Measurements from ENCODE around the gene DGKH.

DGKH gene

GRCh38 chr13:42014119-42014518 lies 34.3 kb upstream of the DGKH start:
- H3K4me3 ChIP-seq (ENCODE audit: low read length in 2 of 2): no peak overlapping the region
- no peaks in the 10 kb centered on the region for H3K36me3 ChIP-seq (replicated peaks in 1 of 2; ENCODE audit: control insufficient read depth in 2 of 2, insufficient read depth in 2 of 2, low read length in 2 of 2)
- no CpG with 5 or more reads among the region's 4 CpGs for WGBS, 2 donors (ENCODE audit: extremely low coverage in 2 of 2, insufficient read length in 2 of 2, insufficient replicate concordance in 1 of 2)
- H3K14ac ChIP-seq (ENCODE audit: low read length): no peak overlapping the region
- no peak overlapping the region for H3K9ac ChIP-seq (ENCODE audit: low read depth, low read length, poor library complexity)
- H3K9me3 ChIP-seq (replicated peaks in 1 of 2; ENCODE audit: control insufficient read depth in 2 of 2, insufficient read depth in 1 of 2, low read depth in 1 of 2, low read length in 2 of 2): no peaks in the 10 kb centered on the region
- no peak overlapping the region for H4K91ac ChIP-seq (ENCODE audit: low read depth, low read length, poor library complexity)
- no peaks in the 10 kb centered on the region for H3K79me1 ChIP-seq (ENCODE audit: low read depth, low read length)
- no peak overlapping the region for H3K4ac ChIP-seq (ENCODE audit: low read length)
- no peak overlapping the region for H4K8ac ChIP-seq (ENCODE audit: low read depth, low read length)
- H3K4me2 ChIP-seq (ENCODE audit: insufficient read depth, low read length, poor library complexity, severe bottlenecking): no peak overlapping the region
- no peak overlapping the region for H2BK120ac ChIP-seq (ENCODE audit: low read depth, low read length)
- H2BK15ac ChIP-seq (ENCODE audit: low read length): no peak overlapping the region
- no peak overlapping the region for H2AK5ac ChIP-seq (ENCODE audit: low read depth, low read length)
- no peak for DNase-seq (ENCODE audit: low spot score)
- peaks cover 2 to 8% of the 10 kb centered on the region in 2 donors for H3K4me1 ChIP-seq (ENCODE audit: control insufficient read depth in 2 of 2, insufficient read depth in 1 of 2, low read depth in 1 of 2, low read length in 2 of 2)
- no peak overlapping the region for H3K27ac ChIP-seq (replicated peaks; ENCODE audit: low read length)
- no peak overlapping the region for H2BK12ac ChIP-seq (ENCODE audit: low read length)
- H3K18ac ChIP-seq (ENCODE audit: low read length): no peak overlapping the region
- H2AFZ ChIP-seq (ENCODE audit: low read length): no peak overlapping the region
- H3K23ac ChIP-seq (ENCODE audit: low read depth, low read length, poor library complexity): no peak overlapping the region
- H3K27me3 ChIP-seq (ENCODE audit: control insufficient read depth in 3 of 3, insufficient read depth in 3 of 3, low read depth in 1 of 3, low read length in 3 of 3): no peaks in the 10 kb centered on the region
- H2BK5ac ChIP-seq (ENCODE audit: low read length): no peak overlapping the region

- Histone ChIP-seq H3K27ac (replicated peaks; ENCODE audit: low read length) (no peak overlapping the region), H4K8ac (ENCODE audit: low read depth, low read length) (no peak overlapping the region), H2AFZ (ENCODE audit: low read length) (no peak overlapping the region), H2BK12ac (ENCODE audit: low read length) (no peak overlapping the region), H3K9ac (ENCODE audit: low read depth, low read length, poor library complexity) (no peak overlapping the region), H3K4me1 (ENCODE audit: control insufficient read depth in 2 of 2, insufficient read depth in 1 of 2, low read depth in 1 of 2, low read length in 2 of 2) (no peaks in the 10 kb centered on the region), H2BK15ac (ENCODE audit: low read length) (no peak overlapping the region), H3K14ac (ENCODE audit: low read length) (no peak overlapping the region), H3K9me3 (replicated peaks in 1 of 2; ENCODE audit: control insufficient read depth in 2 of 2, insufficient read depth in 1 of 2, low read depth in 1 of 2, low read length in 2 of 2) (no peaks in the 10 kb centered on the region), H3K36me3 (replicated peaks in 1 of 2; ENCODE audit: control insufficient read depth in 2 of 2, insufficient read depth in 2 of 2, low read length in 2 of 2) (no peaks in the 10 kb centered on the region), H3K79me1 (ENCODE audit: low read depth, low read length) (no peaks in the 10 kb centered on the region), H2BK120ac (ENCODE audit: low read depth, low read length) (no peak overlapping the region), H3K4me2 (ENCODE audit: insufficient read depth, low read length, poor library complexity, severe bottlenecking) (peak overlapping the region; percentile 11), H3K4ac (ENCODE audit: low read length) (no peak overlapping the region), H3K4me3 (ENCODE audit: low read length in 2 of 2) (no peak overlapping the region), H2BK5ac (ENCODE audit: low read length) (no peak overlapping the region), H3K23ac (ENCODE audit: low read depth, low read length, poor library complexity) (no peak overlapping the region), H3K18ac (ENCODE audit: low read length) (no peak overlapping the region), H2AK5ac (ENCODE audit: low read depth, low read length) (no peak overlapping the region), H3K27me3 (ENCODE audit: control insufficient read depth in 3 of 3, insufficient read depth in 3 of 3, low read depth in 1 of 3, low read length in 3 of 3) (no peaks in the 10 kb centered on the region), H4K91ac (ENCODE audit: low read depth, low read length, poor library complexity) (no peak overlapping the region)
- no CpG with 5 or more reads among the region's 2 CpGs for WGBS, 2 donors (ENCODE audit: extremely low coverage in 2 of 2, insufficient read length in 2 of 2, insufficient replicate concordance in 1 of 2)
- no peak for DNase-seq (ENCODE audit: low spot score)
Observed at GRCh38 chr13:42017264-42017663, 31.2 kb upstream of the DGKH start.

- H3K18ac ChIP-seq (ENCODE audit: low read length): no peak overlapping the region
- no peaks in the 10 kb centered on the region for H3K9me3 ChIP-seq (replicated peaks in 1 of 2; ENCODE audit: control insufficient read depth in 2 of 2, insufficient read depth in 1 of 2, low read depth in 1 of 2, low read length in 2 of 2)
- H3K23ac ChIP-seq (ENCODE audit: low read depth, low read length, poor library complexity): no peak overlapping the region
- H2AFZ ChIP-seq (ENCODE audit: low read length): no peak overlapping the region
- no peak for DNase-seq (ENCODE audit: low spot score)
- H2BK15ac ChIP-seq (ENCODE audit: low read length): no peak overlapping the region
- H4K8ac ChIP-seq (ENCODE audit: low read depth, low read length): no peak overlapping the region
- H2BK120ac ChIP-seq (ENCODE audit: low read depth, low read length): no peak overlapping the region
- no peaks in the 10 kb centered on the region for H3K79me1 ChIP-seq (ENCODE audit: low read depth, low read length)
- H2BK12ac ChIP-seq (ENCODE audit: low read length): no peak overlapping the region
- H3K9ac ChIP-seq (ENCODE audit: low read depth, low read length, poor library complexity): no peak overlapping the region
- no peak overlapping the region for H3K14ac ChIP-seq (ENCODE audit: low read length)
- H3K27ac ChIP-seq (replicated peaks; ENCODE audit: low read length): no peak overlapping the region
- no peak overlapping the region for H2BK5ac ChIP-seq (ENCODE audit: low read length)
- H3K4ac ChIP-seq (ENCODE audit: low read length): no peak overlapping the region
- peaks cover 0 to 13% of the 10 kb centered on the region in 2 donors for H3K4me1 ChIP-seq (ENCODE audit: control insufficient read depth in 2 of 2, insufficient read depth in 1 of 2, low read depth in 1 of 2, low read length in 2 of 2)
- no peaks in the 10 kb centered on the region for H3K36me3 ChIP-seq (replicated peaks in 1 of 2; ENCODE audit: control insufficient read depth in 2 of 2, insufficient read depth in 2 of 2, low read length in 2 of 2)
- no peaks in the 10 kb centered on the region for H3K27me3 ChIP-seq (ENCODE audit: control insufficient read depth in 3 of 3, insufficient read depth in 3 of 3, low read depth in 1 of 3, low read length in 3 of 3)
- H3K4me3 ChIP-seq (ENCODE audit: low read length in 2 of 2): no peak overlapping the region
- no peak overlapping the region for H3K4me2 ChIP-seq (ENCODE audit: insufficient read depth, low read length, poor library complexity, severe bottlenecking)
- no peak overlapping the region for H4K91ac ChIP-seq (ENCODE audit: low read depth, low read length, poor library complexity)
- H2AK5ac ChIP-seq (ENCODE audit: low read depth, low read length): no peak overlapping the region
Observed at GRCh38 chr13:42021851-42022250, 26.6 kb upstream of the DGKH start.

GRCh38 chr13:42022336-42022735 lies 26.1 kb upstream of the DGKH start:
- Histone ChIP-seq H2BK12ac (ENCODE audit: low read length) (no peak overlapping the region), H3K4me2 (ENCODE audit: insufficient read depth, low read length, poor library complexity, severe bottlenecking) (no peak overlapping the region), H3K23ac (ENCODE audit: low read depth, low read length, poor library complexity) (no peak overlapping the region), H2BK120ac (ENCODE audit: low read depth, low read length) (no peak overlapping the region), H3K79me1 (ENCODE audit: low read depth, low read length) (no peaks in the 10 kb centered on the region), H3K18ac (ENCODE audit: low read length) (no peak overlapping the region), H2BK15ac (ENCODE audit: low read length) (no peak overlapping the region), H2AK5ac (ENCODE audit: low read depth, low read length) (no peak overlapping the region), H3K14ac (ENCODE audit: low read length) (no peak overlapping the region), H3K9me3 (replicated peaks in 1 of 2; ENCODE audit: control insufficient read depth in 2 of 2, insufficient read depth in 1 of 2, low read depth in 1 of 2, low read length in 2 of 2) (no peaks in the 10 kb centered on the region), H3K4me1 (ENCODE audit: control insufficient read depth in 2 of 2, insufficient read depth in 1 of 2, low read depth in 1 of 2, low read length in 2 of 2) (peaks cover 0 to 13% of the 10 kb centered on the region in 2 donors), H4K8ac (ENCODE audit: low read depth, low read length) (no peak overlapping the region), H3K27me3 (ENCODE audit: control insufficient read depth in 3 of 3, insufficient read depth in 3 of 3, low read depth in 1 of 3, low read length in 3 of 3) (no peaks in the 10 kb centered on the region), H3K36me3 (replicated peaks in 1 of 2; ENCODE audit: control insufficient read depth in 2 of 2, insufficient read depth in 2 of 2, low read length in 2 of 2) (no peaks in the 10 kb centered on the region), H4K91ac (ENCODE audit: low read depth, low read length, poor library complexity) (no peak overlapping the region), H3K4ac (ENCODE audit: low read length) (no peak overlapping the region), H2BK5ac (ENCODE audit: low read length) (no peak overlapping the region), H2AFZ (ENCODE audit: low read length) (peak overlapping the region; percentile 60), H3K9ac (ENCODE audit: low read depth, low read length, poor library complexity) (no peak overlapping the region), H3K27ac (replicated peaks; ENCODE audit: low read length) (no peak overlapping the region), H3K4me3 (ENCODE audit: low read length in 2 of 2) (no peak overlapping the region)
- WGBS, 2 donors (ENCODE audit: extremely low coverage in 2 of 2, insufficient read length in 2 of 2, insufficient replicate concordance in 1 of 2): no CpG with 5 or more reads among the region's 4 CpGs
- no peak for DNase-seq (ENCODE audit: low spot score)

Data from neuronal stem cell (in vitro differentiated cells).